Fibroblast of skin of abdomen (primary cell): Measurements from ENCODE around the gene C2CD5.

ENCODE experiments used
- DNase-seq: peaks from one replicate; pipeline ENCODE4 v3.0.0-alpha.2; 2013

Gene C2CD5

GRCh38 chr12:22415342-22416309, 128.7 kb downstream of the C2CD5 start:
- DNase-seq = peak; percentile 3

GRCh38 chr12:22414742-22415141, 129.6 kb downstream of the C2CD5 start:
- DNase-seq = no peak

GRCh38 chr12:22413592-22413991, 130.8 kb downstream of the C2CD5 start:
- no peak for DNase-seq

- no peak for DNase-seq
Observed at GRCh38 chr12:22412581-22412980, 131.8 kb downstream of the C2CD5 start.

- no peak for DNase-seq
Observed at GRCh38 chr12:22410486-22410885, 133.9 kb downstream of the C2CD5 start.

GRCh38 chr12:22409377-22410164, 134.8 kb downstream of the C2CD5 start:
- DNase-seq = no peak

GRCh38 chr12:22408610-22409376, 135.5 kb downstream of the C2CD5 start:
- DNase-seq = no peak

GRCh38 chr12:22407397-22407796, 136.9 kb downstream of the C2CD5 start:
- no peak for DNase-seq

GRCh38 chr12:22406627-22407026, 137.7 kb downstream of the C2CD5 start:
- no peak for DNase-seq

GRCh38 chr12:22399464-22400180, 144.7 kb downstream of the C2CD5 start:
- DNase-seq = no peak
